ENCODE data around the gene ARG2.
"Not testable (repeated sequence)": the region's sequence is repeated elsewhere in the genome, so short reads cannot be mapped to it uniquely, and the experiment has no call there.

The ARG2 gene

DNA sequence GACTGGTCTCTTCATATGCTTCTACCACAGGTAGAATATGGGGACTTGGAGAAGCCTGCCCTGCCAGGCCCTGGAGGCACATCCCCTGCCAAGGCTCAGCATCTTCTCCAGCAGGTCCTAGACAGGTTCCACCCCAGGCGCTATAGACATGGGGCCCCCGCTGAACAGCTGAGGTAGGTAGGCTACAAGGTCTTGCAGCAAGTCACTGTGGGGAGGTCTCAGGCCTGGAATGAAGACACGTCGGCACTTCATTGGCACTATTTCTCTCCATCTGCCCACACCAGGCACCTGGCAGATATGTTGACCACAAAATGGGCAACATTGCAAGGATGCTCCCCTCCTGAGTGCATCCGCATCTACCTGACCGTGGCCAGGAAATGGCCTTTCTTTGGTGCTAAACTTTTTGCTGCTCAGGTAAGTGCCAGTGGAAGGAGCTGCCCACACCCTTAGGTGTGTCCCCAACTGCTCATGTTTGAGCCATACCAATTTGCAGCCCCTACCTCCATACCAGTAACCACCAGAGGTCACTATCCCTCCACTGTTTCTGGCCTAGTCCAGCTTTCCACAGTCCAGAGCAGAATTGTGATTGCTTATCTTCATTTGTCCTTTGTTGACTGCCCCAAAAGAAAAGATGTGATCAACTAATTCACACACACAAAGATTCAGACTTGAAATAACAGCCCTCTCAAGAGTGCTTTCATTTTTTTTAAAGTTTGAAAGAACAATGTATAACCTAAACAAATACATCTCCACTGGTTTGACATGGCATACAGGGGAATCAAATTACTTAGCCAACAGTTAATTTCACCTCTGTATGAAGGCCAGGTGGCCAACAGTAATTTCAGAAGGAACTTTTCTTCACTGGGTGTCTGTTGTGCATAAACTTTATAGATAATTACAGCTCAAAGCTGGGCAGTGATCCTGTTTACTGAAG is 35.7 kb upstream of the ARG2 start:
- Histone ChIP-seq H3K36me3 (ENCODE audit: low read depth) (peaks cover 20% of the 10 kb centered on the region), H3K4me3 (ENCODE audit: severe bottlenecking) (no peak overlapping the region), H3K9me3 (ENCODE audit: severe bottlenecking) (no peaks in the 10 kb centered on the region), H3K27me3 (ENCODE audit: insufficient read depth, poor library complexity, severe bottlenecking) (no peaks in the 10 kb centered on the region), H3K4me1 (ENCODE audit: insufficient read depth, poor library complexity, severe bottlenecking) (no peaks in the 10 kb centered on the region), H3K27ac (ENCODE audit: poor library complexity, severe bottlenecking) (no peak overlapping the region)
- peak; percentile 90 for ATAC-seq (ENCODE audit: low read depth)
- DNase-seq (ENCODE audit: low spot score), result peak; percentile 49
- TF ChIP-seq, protein P1, sequence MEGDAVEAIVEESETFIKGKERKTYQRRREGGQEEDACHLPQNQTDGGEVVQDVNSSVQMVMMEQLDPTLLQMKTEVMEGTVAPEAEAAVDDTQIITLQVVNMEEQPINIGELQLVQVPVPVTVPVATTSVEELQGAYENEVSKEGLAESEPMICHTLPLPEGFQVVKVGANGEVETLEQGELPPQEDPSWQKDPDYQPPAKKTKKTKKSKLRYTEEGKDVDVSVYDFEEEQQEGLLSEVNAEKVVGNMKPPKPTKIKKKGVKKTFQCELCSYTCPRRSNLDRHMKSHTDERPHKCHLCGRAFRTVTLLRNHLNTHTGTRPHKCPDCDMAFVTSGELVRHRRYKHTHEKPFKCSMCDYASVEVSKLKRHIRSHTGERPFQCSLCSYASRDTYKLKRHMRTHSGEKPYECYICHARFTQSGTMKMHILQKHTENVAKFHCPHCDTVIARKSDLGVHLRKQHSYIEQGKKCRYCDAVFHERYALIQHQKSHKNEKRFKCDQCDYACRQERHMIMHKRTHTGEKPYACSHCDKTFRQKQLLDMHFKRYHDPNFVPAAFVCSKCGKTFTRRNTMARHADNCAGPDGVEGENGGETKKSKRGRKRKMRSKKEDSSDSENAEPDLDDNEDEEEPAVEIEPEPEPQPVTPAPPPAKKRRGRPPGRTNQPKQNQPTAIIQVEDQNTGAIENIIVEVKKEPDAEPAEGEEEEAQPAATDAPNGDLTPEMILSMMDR (IDR thresholded peaks at IDR 0.05; ENCODE audit: poor library complexity, severe bottlenecking), result peak; percentile 95

DNA sequence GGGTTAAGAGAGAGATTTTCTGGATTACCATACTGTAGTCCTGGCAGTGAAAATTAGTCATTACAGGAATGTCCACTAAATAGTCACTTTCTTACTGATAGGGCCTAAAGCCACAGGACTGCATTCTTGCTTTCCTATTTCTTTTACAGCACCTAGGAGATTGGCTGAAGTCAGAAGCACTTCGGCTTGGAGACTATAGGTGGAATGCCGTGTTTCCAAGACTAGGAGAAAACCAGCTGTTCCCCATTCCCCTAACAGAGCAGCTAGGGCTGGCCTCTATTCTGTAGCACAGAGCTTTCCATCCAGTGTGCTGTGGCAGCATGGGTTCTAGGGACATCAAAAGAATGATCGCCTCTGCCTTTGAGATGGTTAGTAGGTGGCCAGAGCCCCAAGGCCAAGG is 34.7 kb upstream of the ARG2 start:
- H3K36me3 ChIP-seq (ENCODE audit: low read depth), result peaks cover 29% of the 10 kb centered on the region
- H3K4me3 ChIP-seq (ENCODE audit: severe bottlenecking), result no peak overlapping the region
- DNase-seq (ENCODE audit: low spot score) (peak; percentile 25), ATAC-seq (ENCODE audit: low read depth) (no peak)
- no peaks in the 10 kb centered on the region for H3K9me3 ChIP-seq (ENCODE audit: severe bottlenecking)
- no peaks in the 10 kb centered on the region for H3K27me3 ChIP-seq (ENCODE audit: insufficient read depth, poor library complexity, severe bottlenecking)
- H3K27ac ChIP-seq (ENCODE audit: poor library complexity, severe bottlenecking), result no peak overlapping the region
- H3K4me1 ChIP-seq (ENCODE audit: insufficient read depth, poor library complexity, severe bottlenecking), result no peaks in the 10 kb centered on the region
- TF ChIP-seq, protein P1 (IDR thresholded peaks at IDR 0.05; ENCODE audit: poor library complexity, severe bottlenecking), result no peak

DNA sequence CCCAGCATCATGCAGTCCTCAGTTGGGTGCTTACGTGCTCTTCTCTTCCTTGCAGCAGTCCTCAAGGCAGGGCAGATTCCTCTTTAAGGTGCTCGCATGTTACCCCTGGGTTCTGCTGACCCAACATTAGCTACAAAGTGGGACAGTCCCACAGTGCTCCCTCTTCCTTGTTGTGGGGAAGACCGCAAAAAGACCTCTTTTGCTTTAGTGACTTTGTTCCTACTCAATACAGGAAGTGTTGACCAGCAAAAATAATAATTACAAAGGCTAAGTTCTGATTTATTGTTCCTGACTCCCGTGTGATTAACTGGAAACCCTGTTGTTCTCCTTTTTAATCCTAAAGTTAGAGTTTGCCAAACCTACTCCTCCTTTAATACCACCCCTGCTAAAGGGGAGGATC is 33.4 kb upstream of the ARG2 start:
- ATAC-seq (ENCODE audit: low read depth) (no peak), DNase-seq (ENCODE audit: low spot score) (no peak)
- H3K9me3 ChIP-seq (ENCODE audit: severe bottlenecking), result no peaks in the 10 kb centered on the region
- H3K4me1 ChIP-seq (ENCODE audit: insufficient read depth, poor library complexity, severe bottlenecking), result no peaks in the 10 kb centered on the region
- H3K27ac ChIP-seq (ENCODE audit: poor library complexity, severe bottlenecking), result no peak overlapping the region
- H3K36me3 ChIP-seq (ENCODE audit: low read depth), result peaks cover 41% of the 10 kb centered on the region
- H3K27me3 ChIP-seq (ENCODE audit: insufficient read depth, poor library complexity, severe bottlenecking), result no peaks in the 10 kb centered on the region
- TF ChIP-seq, protein P1 (IDR thresholded peaks at IDR 0.05; ENCODE audit: poor library complexity, severe bottlenecking), result no peak
- no peak overlapping the region for H3K4me3 ChIP-seq (ENCODE audit: severe bottlenecking)

DNA sequence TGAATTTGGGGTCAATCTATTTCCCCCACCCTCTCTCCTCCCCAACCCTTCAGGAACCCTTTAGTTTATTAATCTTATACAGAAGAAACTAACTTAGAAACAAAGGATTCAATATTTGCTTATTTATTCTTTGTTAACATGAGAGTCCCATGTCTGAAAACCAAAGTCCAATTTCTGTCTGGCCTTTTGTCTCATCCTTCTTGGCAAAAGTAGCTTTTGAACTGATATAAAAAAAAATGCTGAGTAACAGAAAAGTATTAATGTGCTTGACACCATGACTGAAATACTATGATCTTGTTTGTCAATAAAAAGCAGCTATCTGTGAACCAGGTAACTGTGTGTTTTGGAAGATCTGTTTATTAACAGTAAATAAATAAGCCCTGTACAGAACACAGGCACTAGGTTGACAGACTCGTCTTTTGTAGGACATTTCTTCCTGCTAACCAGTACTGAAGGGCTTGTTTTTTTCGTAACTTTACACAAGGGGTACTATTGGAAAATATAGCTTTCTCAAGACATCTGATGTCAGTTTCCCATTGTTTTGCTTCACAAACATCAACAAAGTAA is 30.4 kb upstream of the ARG2 start:
- no peak for DNase-seq (ENCODE audit: low spot score)
- Histone ChIP-seq H3K4me3 (ENCODE audit: severe bottlenecking) (no peak overlapping the region), H3K4me1 (ENCODE audit: insufficient read depth, poor library complexity, severe bottlenecking) (no peaks in the 10 kb centered on the region), H3K27ac (ENCODE audit: poor library complexity, severe bottlenecking) (no peak overlapping the region), H3K9me3 (ENCODE audit: severe bottlenecking) (no peaks in the 10 kb centered on the region), H3K36me3 (ENCODE audit: low read depth) (peaks cover 67% of the 10 kb centered on the region), H3K27me3 (ENCODE audit: insufficient read depth, poor library complexity, severe bottlenecking) (no peaks in the 10 kb centered on the region)
- TF ChIP-seq, protein P1 (IDR thresholded peaks at IDR 0.05; ENCODE audit: poor library complexity, severe bottlenecking), result no peak
- no peak for ATAC-seq (ENCODE audit: low read depth)

DNA sequence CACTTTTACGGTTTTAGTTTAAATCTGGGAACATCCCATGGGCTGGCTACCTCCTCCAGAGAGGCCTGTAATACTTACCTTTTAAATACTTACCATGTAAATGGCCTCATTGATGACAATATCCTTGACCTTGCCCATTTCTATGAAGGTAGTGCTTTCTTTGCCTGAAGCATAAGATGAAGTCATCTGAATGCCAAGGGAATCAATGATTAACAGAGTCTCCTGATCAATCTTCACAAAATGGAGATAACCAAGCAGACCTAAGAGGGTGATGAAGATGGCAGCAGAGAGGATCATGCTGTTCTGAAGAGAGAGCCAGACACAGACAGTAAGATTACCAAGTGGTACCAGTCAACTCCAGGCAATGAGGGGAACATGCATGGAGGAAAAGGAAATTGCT is 26.1 kb upstream of the ARG2 start:
- not testable (repeated sequence) for H3K27ac ChIP-seq (ENCODE audit: poor library complexity, severe bottlenecking); H3K4me3 ChIP-seq (ENCODE audit: severe bottlenecking); H3K27me3 ChIP-seq (ENCODE audit: insufficient read depth, poor library complexity, severe bottlenecking); H3K4me1 ChIP-seq (ENCODE audit: insufficient read depth, poor library complexity, severe bottlenecking); ATAC-seq (ENCODE audit: low read depth); H3K9me3 ChIP-seq (ENCODE audit: severe bottlenecking); DNase-seq (ENCODE audit: low spot score)
- peaks cover 52% of the 10 kb centered on the region for H3K36me3 ChIP-seq (ENCODE audit: low read depth)

All from RWPE2 (cell line).